HG03442 (cell line): ENCODE data around the gene VEGFB.
A peak's percentile ranks its signal among the peaks of the same experiment; 100 is the strongest.

ENCODE experiments used
- ATAC-seq: cut with Tn5 transposase; IDR thresholded peaks from one replicate; pipeline ENCODE4 v1.9.1; 2021; ENCODE audit warnings: mild to moderate bottlenecking, moderate library complexity; ENCODE audit not compliant: unreplicated experiment

Gene VEGFB

GRCh38 chr11:64230171-64230984 lies 4.0 kb upstream of the VEGFB start, which contains the start of gene DNAJC4:
DNAJC4 (plus strand) TSS chr11:64230548; CDS start chr11:64230855, 307 bp downstream.
- peak; percentile 37 for ATAC-seq

GRCh38 chr11:64230985-64231365 lies 3.4 kb upstream of the VEGFB start:
- ATAC-seq, result no peak

GRCh38 chr11:64231546-64231945 lies 2.8 kb upstream of the VEGFB start:
- no peak for ATAC-seq

GRCh38 chr11:64232182-64232966 lies 2.0 kb upstream of the VEGFB start:
- no peak for ATAC-seq

GRCh38 chr11:64232967-64233315 lies 1.4 kb upstream of the VEGFB start:
- ATAC-seq, result no peak

- peak; percentile 5 for ATAC-seq
These were observed 429 bp downstream of the VEGFB start for GRCh38 chr11:64234647-64235379.

- ATAC-seq, result no peak
These were observed 1.2 kb downstream of the VEGFB start for GRCh38 chr11:64235437-64236161.

GRCh38 chr11:64237484-64237951 lies 3.1 kb downstream of the VEGFB start:
- no peak for ATAC-seq

GRCh38 chr11:64238076-64238475 lies 3.7 kb downstream of the VEGFB start:
- no peak for ATAC-seq

- ATAC-seq, result no peak
These were observed 4.6 kb downstream of the VEGFB start for GRCh38 chr11:64238999-64239398.

GRCh38 chr11:64239662-64240434 lies 5.5 kb downstream of the VEGFB start:
- ATAC-seq, result no peak

GRCh38 chr11:64240435-64241240 lies 6.3 kb downstream of the VEGFB start, which contains the start of gene FKBP2:
FKBP2 (plus strand) TSS chr11:64241095; CDS start chr11:64242388, 1,293 bp downstream.
- ATAC-seq, result peak; percentile 47

GRCh38 chr11:64241241-64241490 lies 6.8 kb downstream of the VEGFB start:
- peak; percentile 63 for ATAC-seq

- no peak for ATAC-seq
These were observed 7.3 kb downstream of the VEGFB start for GRCh38 chr11:64241491-64242374.

- no peak for ATAC-seq
These were observed 9.0 kb downstream of the VEGFB start for GRCh38 chr11:64243236-64243854.

GRCh38 chr11:64244107-64244506 lies 9.7 kb downstream of the VEGFB start:
- ATAC-seq, result no peak

- no peak for ATAC-seq
These were observed 10.6 kb downstream of the VEGFB start for GRCh38 chr11:64244966-64245365.

- ATAC-seq, result no peak
These were observed 11.0 kb downstream of the VEGFB start for GRCh38 chr11:64245401-64245796.
